Calu3 (cell line): ENCODE results near the gene CLTRN. TPM values are rescaled to one million over a fixed set of nuclear protein-coding genes. Genes with fewer than 3 reads are reported as not detected.

Experiments
- BruUV-seq: library from RNA; stranded (reverse); fragments of 400-500 nt; replicated peaks from 2 replicates; lab custom pipeline; 2021; lab: Mats Ljungman, UMichigan
- CTCF ChIA-PET: fragments of 300-600 bp; sonication (Branson Sonifier 250); formaldehyde crosslinking; loops from one replicate; lab custom pipeline; 2022; ENCODE audit warnings: antibody characterized with exemption; lab: Charles Lee
- DNase-seq: peaks from one replicate; pipeline ENCODE4 v3.0.0; 2022
- H3K27ac Mint-ChIP-seq: one replicate; pipeline ENCODE4 v1.8.0; 2022; ENCODE audit warnings: mixed read lengths; ENCODE audit not compliant: unreplicated experiment
- H3K27me3 Mint-ChIP-seq: one replicate; pipeline ENCODE4 v1.8.0; 2022; ENCODE audit warnings: mixed read lengths; ENCODE audit not compliant: unreplicated experiment
- H3K36me3 Mint-ChIP-seq: one replicate; pipeline ENCODE4 v1.8.0; 2022; ENCODE audit warnings: mild to moderate bottlenecking, moderate library complexity, mixed read lengths; ENCODE audit not compliant: insufficient read depth, unreplicated experiment
- H3K4me1 Mint-ChIP-seq: one replicate; pipeline ENCODE4 v1.8.0; 2022; ENCODE audit warnings: mild to moderate bottlenecking, low read depth, mixed read lengths; ENCODE audit not compliant: unreplicated experiment
- H3K4me3 Mint-ChIP-seq: one replicate; pipeline ENCODE4 v1.8.0; 2022; ENCODE audit warnings: mild to moderate bottlenecking, low read depth, moderate library complexity, mixed read lengths; ENCODE audit not compliant: unreplicated experiment
- H3K9me3 Mint-ChIP-seq: one replicate; pipeline ENCODE4 v1.8.0; 2022; ENCODE audit warnings: low read depth, mixed read lengths; ENCODE audit not compliant: unreplicated experiment
- CTCF ChIP-seq: fragments of 200-600 bp; IDR thresholded peaks from one replicate; pipeline ENCODE4 v1.8.0; 2022; ENCODE audit warnings: antibody characterized with exemption; ENCODE audit not compliant: unreplicated experiment
- intact Hi-C: fragments of 100-400 bp; cut with micrococcal nuclease; formaldehyde crosslinking; loops from one replicate; pipeline ENCODE4 v1.10.0; 2022; ENCODE audit not compliant: unreplicated experiment
- total RNA-seq: library from RNA; stranded (reverse); gene quantifications from 2 replicates; pipeline ENCODE4 v1.2.3, GENCODE V29; 2022

Gene CLTRN
- total RNA-seq, 1 experiment from 2014 or later, result 35.3 TPM

- H3K9me3 Mint-ChIP-seq, result no peaks in the 10 kb centered on the region
- no peak for TF ChIP-seq CTCF
- CTCF ChIA-PET, result interaction anchor here (0.5 kb wide), 1 partner anchor 130 kb away, joined by 3 read pairs; no protein-coding TSS in a partner anchor
- peak overlapping the region; percentile 94 for H3K27ac Mint-ChIP-seq
- H3K4me3 Mint-ChIP-seq, result peak overlapping the region; percentile 70
- BruUV-seq, result no TSS peak
- intact Hi-C loops, result no loop called here
- peaks cover 11% of the 10 kb centered on the region for H3K36me3 Mint-ChIP-seq
- no peaks in the 10 kb centered on the region for H3K27me3 Mint-ChIP-seq
- peaks cover 50% of the 10 kb centered on the region for H3K4me1 Mint-ChIP-seq
- DNase-seq, result no peak
Observed at GRCh38 chrX:15600049-15600448, 64.6 kb downstream of the CLTRN start.

DNA sequence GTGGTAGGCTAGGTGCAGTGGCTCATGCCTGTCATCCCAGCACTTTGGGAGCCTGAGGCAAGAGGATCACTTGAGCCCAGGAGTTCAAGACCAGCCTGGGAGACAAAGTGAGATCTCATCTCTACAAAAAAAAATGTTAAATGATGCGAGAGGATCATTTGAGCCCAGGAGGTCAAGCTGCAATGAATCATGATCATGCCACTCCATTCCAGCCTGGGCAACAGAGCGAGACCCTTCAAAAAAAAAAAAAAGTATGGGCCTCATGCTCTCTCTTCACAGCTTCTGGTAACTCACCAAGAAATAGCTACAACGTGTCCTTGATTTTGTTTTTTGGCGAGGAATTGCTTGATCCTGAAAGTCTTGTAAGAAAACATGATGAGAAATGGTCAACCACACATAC lies 65.1 kb downstream of the CLTRN start:
- BruUV-seq, result no TSS peak
- no peak for DNase-seq
- TF ChIP-seq CTCF, result no peak
- Mint-ChIP-seq H3K4me3 (no peak overlapping the region), H3K9me3 (no peaks in the 10 kb centered on the region), H3K4me1 (peaks cover 44% of the 10 kb centered on the region), H3K36me3 (peaks cover 11% of the 10 kb centered on the region), H3K27ac (no peak overlapping the region), H3K27me3 (no peaks in the 10 kb centered on the region)
- intact Hi-C loops, result no loop called here
- CTCF ChIA-PET, result no interaction called here

DNA sequence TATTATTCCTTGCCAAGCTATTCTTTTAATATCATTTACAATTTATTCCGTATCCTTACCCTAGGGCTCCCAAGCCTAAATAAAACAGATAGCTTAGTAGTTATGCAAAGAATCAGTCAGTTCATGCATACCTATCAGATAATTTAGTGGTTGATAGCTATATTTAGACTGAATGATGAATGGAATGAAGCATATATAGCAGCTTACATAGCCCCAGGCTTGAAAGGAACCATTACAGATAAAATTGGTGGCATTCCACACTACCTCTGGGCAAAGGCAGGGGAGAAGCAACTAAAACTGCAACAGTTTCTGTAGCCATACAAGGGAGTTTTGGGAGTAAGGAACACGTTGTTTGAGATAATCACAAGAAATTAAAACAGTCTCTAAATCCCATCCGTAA lies 66.6 kb downstream of the CLTRN start:
- intact Hi-C loops, result no loop called here
- Mint-ChIP-seq H3K4me3 (no peak overlapping the region), H3K36me3 (peaks cover 11% of the 10 kb centered on the region), H3K4me1 (peaks cover 34% of the 10 kb centered on the region), H3K27me3 (no peaks in the 10 kb centered on the region), H3K9me3 (no peaks in the 10 kb centered on the region), H3K27ac (no peak overlapping the region)
- no TSS peak for BruUV-seq
- DNase-seq, result no peak
- CTCF ChIA-PET, result no interaction called here
- TF ChIP-seq CTCF, result no peak

GRCh38 chrX:15594371-15594770 lies 70.2 kb downstream of the CLTRN start:
- H3K4me1 Mint-ChIP-seq, result peaks cover 9% of the 10 kb centered on the region
- H3K9me3 Mint-ChIP-seq, result no peaks in the 10 kb centered on the region
- H3K27ac Mint-ChIP-seq, result no peak overlapping the region
- intact Hi-C loops, result loop anchor here (2.0 kb wide), 1 partner anchor 50 kb away; no protein-coding TSS in a partner anchor
- no TSS peak for BruUV-seq
- peak; percentile 38 for TF ChIP-seq CTCF
- CTCF ChIA-PET, result no interaction called here
- H3K27me3 Mint-ChIP-seq, result no peaks in the 10 kb centered on the region
- DNase-seq, result no peak
- H3K36me3 Mint-ChIP-seq, result no peaks in the 10 kb centered on the region
- H3K4me3 Mint-ChIP-seq, result no peak overlapping the region
